IMR-90 (cell line): Measurements from ENCODE around the gene BLVRB. TPM values are rescaled to one million over a fixed set of nuclear protein-coding genes. Genes with fewer than 3 reads are reported as not detected.

Experiments used
- ATAC-seq: fragments of 200-7000 bp; cut with Tn5 transposase; 2 replicates; pipeline ENCODE4 v1.9.1; 2020; ENCODE audit warnings: low read depth, mild to moderate bottlenecking, moderate library complexity
- BruUV-seq: library from RNA; stranded (reverse); fragments of 400-500 nt; replicated peaks from 2 replicates; lab custom pipeline; 2021; lab: Mats Ljungman, UMichigan
- CTCF ChIA-PET: fragments of 300-600 bp; formaldehyde crosslinking; extraction: SDS; loops from one replicate; lab custom pipeline; 2021; ENCODE audit warnings: antibody characterized with exemption; lab: Yijun Ruan, JAX
- POLR2A ChIA-PET: fragments of 300-600 bp; sonication (Branson Sonifier 250); formaldehyde crosslinking; loops from one replicate; lab custom pipeline; 2022; ENCODE audit warnings: antibody characterized with exemption; ENCODE audit not compliant: unreplicated experiment; lab: Charles Lee
- DNase-seq: peaks from one replicate; pipeline ENCODE4 v3.0.0; 2013
- H2AFZ ChIP-seq: replicated peaks from 2 replicates; pipeline ENCODE3; 2013; ENCODE audit warnings: low read length, mild to moderate bottlenecking; ENCODE audit not compliant: poor library complexity
- H2AK5ac ChIP-seq: 2 replicates; pipeline ENCODE4 v1.6.1; 2013; ENCODE audit warnings: low read depth, low read length, inconsistent platforms
- H2AK9ac ChIP-seq: replicated peaks from 2 replicates; pipeline ENCODE3; 2013; ENCODE audit warnings: mild to moderate bottlenecking, low read depth, low read length, moderate library complexity; ENCODE audit not compliant: poor library complexity
- H2BK120ac ChIP-seq: 2 replicates; pipeline ENCODE4 v1.6.1; 2013; ENCODE audit warnings: low read depth, low read length, inconsistent platforms
- H2BK15ac ChIP-seq: 3 replicates; pipeline ENCODE4 v1.6.1; 2013; ENCODE audit warnings: low read depth, low read length, inconsistent platforms
- H2BK20ac ChIP-seq: 2 replicates; pipeline ENCODE4 v1.6.1; 2013; ENCODE audit warnings: low read depth, mild to moderate bottlenecking, inconsistent platforms, low read length, moderate library complexity
- H2BK5ac ChIP-seq: 2 replicates; pipeline ENCODE4 v1.6.1; 2013; ENCODE audit warnings: mild to moderate bottlenecking, low read depth, low read length, inconsistent platforms; ENCODE audit not compliant: poor library complexity, severe bottlenecking
- H3K14ac ChIP-seq: replicated peaks from 2 replicates; pipeline ENCODE4 v1.6.1; 2013; ENCODE audit warnings: low read depth, low read length, inconsistent platforms
- H3K18ac ChIP-seq: 2 replicates; pipeline ENCODE4 v1.6.1; 2013; ENCODE audit warnings: low read depth, low read length, control low read depth
- H3K23ac ChIP-seq: 2 replicates; pipeline ENCODE4 v1.6.1; 2013; ENCODE audit warnings: low read depth, low read length, inconsistent platforms
- H3K27ac ChIP-seq: 2 replicates; pipeline ENCODE4 v1.5.1; 2013; ENCODE audit warnings: mild to moderate bottlenecking, control low read depth, low read length; ENCODE audit not compliant: insufficient read depth
- H3K27me3 ChIP-seq: 2 replicates; pipeline ENCODE4 v1.6.1; 2013; ENCODE audit warnings: low read length; ENCODE audit not compliant: control insufficient read depth, insufficient read depth
- H3K36me3 ChIP-seq: 2 replicates; pipeline ENCODE4 v1.6.1; 2013; ENCODE audit warnings: low read length, mixed read lengths; ENCODE audit not compliant: control insufficient read depth, insufficient read depth
- H3K4ac ChIP-seq: 2 replicates; pipeline ENCODE4 v1.6.1; 2013; ENCODE audit warnings: low read depth, low read length, inconsistent platforms
- H3K4me1 ChIP-seq: 2 replicates; pipeline ENCODE4 v1.6.1; 2013; ENCODE audit warnings: low read length, mixed read lengths; ENCODE audit not compliant: control insufficient read depth, insufficient read depth
- H3K4me2 ChIP-seq: 2 replicates; pipeline ENCODE4 v1.6.1; 2013; ENCODE audit warnings: low read depth, mild to moderate bottlenecking, control low read depth, low read length, moderate library complexity
- H3K4me3 ChIP-seq: 2 replicates; pipeline ENCODE4 v1.5.1; 2013; ENCODE audit warnings: low read depth, mild to moderate bottlenecking, control low read depth, low read length, moderate library complexity; ENCODE audit not compliant: insufficient read depth
- H3K56ac ChIP-seq: 2 replicates; pipeline ENCODE4 v1.6.1; 2013; ENCODE audit warnings: low read length, inconsistent platforms; ENCODE audit not compliant: insufficient read depth; ENCODE audit errors: extremely low read depth
- H3K79me1 ChIP-seq, 2 experiments: 2 replicates each; pipeline ENCODE4 v1.6.1; 2013; ENCODE audit warnings: low read length in 2 of 2, inconsistent platforms in 1 of 2, low read depth in 1 of 2
- H3K9ac ChIP-seq: 2 replicates; pipeline ENCODE4 v1.6.1; 2013; ENCODE audit warnings: low read depth, low read length, control low read depth
- H3K9me1 ChIP-seq: 2 replicates; pipeline ENCODE4 v1.6.1; 2013; ENCODE audit warnings: low read length, inconsistent platforms; ENCODE audit not compliant: insufficient read depth
- H3K9me3 ChIP-seq: 2 replicates; pipeline ENCODE4 v1.6.1; 2013; ENCODE audit warnings: low read length; ENCODE audit not compliant: control insufficient read depth, insufficient read depth
- H4K20me1 ChIP-seq: 2 replicates; pipeline ENCODE4 v1.6.1; 2013; ENCODE audit warnings: low read length, inconsistent platforms; ENCODE audit not compliant: insufficient read depth
- H4K5ac ChIP-seq: 2 replicates; pipeline ENCODE4 v1.6.1; 2013; ENCODE audit warnings: mild to moderate bottlenecking, low read depth, low read length, control low read depth
- H4K8ac ChIP-seq, 2 experiments: 2 replicates each; pipeline ENCODE4 v1.6.1; 2013; ENCODE audit warnings: low read depth in 2 of 2, low read length in 2 of 2, control low read depth in 1 of 2, inconsistent platforms in 1 of 2
- H4K91ac ChIP-seq: 2 replicates; pipeline ENCODE4 v1.6.1; 2013; ENCODE audit warnings: low read depth, low read length, inconsistent platforms; ENCODE audit not compliant: insufficient read depth
- BHLHE40 ChIP-seq: fragments of 150-350 bp; IDR thresholded peaks from 2 replicates; pipeline ENCODE4 v1.6.1; 2016; ENCODE audit warnings: mild to moderate bottlenecking, low read depth, low read length
- CHD1 ChIP-seq: IDR thresholded peaks from 2 replicates; pipeline ENCODE4 v1.6.1; 2012; ENCODE audit warnings: low read depth, low read length, improper control_type of control experiment
- CTCF ChIP-seq: conservative IDR thresholded peaks from 2 replicates; pipeline ENCODE4 v1.5.1; 2012; ENCODE audit warnings: mild to moderate bottlenecking, low read depth, low read length, improper control_type of control experiment
- MAFK ChIP-seq: IDR thresholded peaks from 2 replicates; pipeline ENCODE4 v1.6.1; 2012; ENCODE audit warnings: low read depth, low read length, improper control_type of control experiment
- MAZ ChIP-seq: IDR thresholded peaks from 2 replicates; pipeline ENCODE4 v1.6.1; 2012; ENCODE audit warnings: low read depth, mild to moderate bottlenecking, low read length, improper control_type of control experiment, moderate library complexity, borderline replicate concordance
- RCOR1 ChIP-seq: IDR thresholded peaks from 2 replicates; pipeline ENCODE4 v1.6.1; 2012; ENCODE audit warnings: mild to moderate bottlenecking, low read length, improper control_type of control experiment; ENCODE audit not compliant: insufficient replicate concordance
- RFX5 ChIP-seq: IDR thresholded peaks from 2 replicates; pipeline ENCODE4 v1.8.0; 2012; ENCODE audit warnings: low read depth, mild to moderate bottlenecking, low read length, moderate library complexity
- SMC3 ChIP-seq: fragments of 150-350 bp; IDR thresholded peaks from 2 replicates; pipeline ENCODE4 v1.6.1; 2016; ENCODE audit warnings: low read depth, mild to moderate bottlenecking, antibody characterized with exemption, low read length, moderate library complexity
- USF2 ChIP-seq: fragments of 150-350 bp; IDR thresholded peaks from 2 replicates; pipeline ENCODE4 v1.6.1; 2017; ENCODE audit warnings: mild to moderate bottlenecking, antibody characterized with exemption, low read length, low read depth
- WGBS, 2 experiments: methylation state at CpG; one replicate each; pipeline versions ENCODE4 v1.1.5 to v1.1.7; 2013; ENCODE audit warnings: missing lambda C conversion rate in 2 of 2; ENCODE audit not compliant: insufficient read length in 1 of 2; ENCODE audit errors: extremely low coverage in 2 of 2; 5-methylcytosine and 5-hydroxymethylcytosine counted together
- dilution Hi-C: fragments of 300-500 bp; cut with HindIII; formaldehyde crosslinking; loops from one replicate; pipeline ENCODE4 v1.14.3; 2018; ENCODE audit warnings: low sequenced_read_pairs; ENCODE audit not compliant: unreplicated experiment
- in situ Hi-C: fragments of 300-500 bp; cut with MboI; formaldehyde crosslinking; loops from 3 replicates; pipeline ENCODE4 v1.14.3; 2019; ENCODE audit warnings: low sequenced_read_pairs, inconsistent platforms, mixed read lengths
- intact Hi-C: fragments of 100-400 bp; cut with micrococcal nuclease; formaldehyde crosslinking; loops from 2 replicates; pipeline ENCODE4 v1.10.0; 2022
- polyA plus RNA-seq, 3 experiments: library from polyadenylated mRNA; depleted of rRNA; stranded (reverse); fragments of >200 nt; gene quantifications; 2 replicates each; pipeline ENCODE4 v1.2.3, GENCODE V29; 2012; ENCODE audit warnings: low replicate concordance in 1 of 3
- total RNA-seq: library from RNA; depleted of rRNA; stranded (reverse); fragments of >200 nt; gene quantifications from 2 replicates; pipeline ENCODE4 v1.2.3, GENCODE V29; 2012

Gene BLVRB
- total and polyA plus RNA-seq, 2 of the 4 experiments (the other 2 are of a cell fraction) = 65.2 to 102 TPM

GRCh38 chr19:40413291-40413845 is 52.2 kb downstream of the BLVRB start, which contains the start of gene PRX:
Gene PRX (minus strand): TSS chr19:40413378. CDS start chr19:40407932, 5,446 bp downstream.
- H2BK20ac ChIP-seq = no peak within 1 kb of the TSS

More at GRCh38 chr19:40413291-40413845, 52.2 kb downstream of the BLVRB start, which contains the start of gene PRX:
- POLR2A ChIA-PET = no interaction called here
- H2AK9ac ChIP-seq = no peak within 1 kb of the TSS
- dilution Hi-C loops = no loop called here
- no peak within 1 kb of the TSS for H3K4ac ChIP-seq
- no peak within 1 kb of the TSS for H2BK15ac ChIP-seq
- no peaks in the 10 kb centered on the region for H3K27me3 ChIP-seq
- H2BK5ac ChIP-seq = no peak within 1 kb of the TSS
- H3K4me1 ChIP-seq = peaks cover 7% of the 10 kb centered on the region
- no peak within 1 kb of the TSS for H3K9ac ChIP-seq
- H3K4me2 ChIP-seq = no peak within 1 kb of the TSS
- no peak within 1 kb of the TSS for H3K18ac ChIP-seq
- H2AFZ ChIP-seq = peak within 1 kb of the TSS; percentile 6
- H3K36me3 ChIP-seq = no peaks in the 10 kb centered on the region
- in situ Hi-C loops = no loop called here
- BruUV-seq = no TSS peak
- no peaks in the 10 kb centered on the region for H3K9me3 ChIP-seq
- H2BK120ac ChIP-seq = no peak within 1 kb of the TSS
- no peak within 1 kb of the TSS for H3K14ac ChIP-seq
- H3K27ac ChIP-seq = no peak within 1 kb of the TSS
- CTCF ChIA-PET = interaction anchor here (1.2 kb wide), 1 partner anchor 7 kb away, joined by 4 read pairs; no protein-coding TSS in a partner anchor
- WGBS, 2 experiments = 50% methylated on average over 3 of the region's 18 CpGs; no CpG with 5 or more reads in 1 of the 2 experiments
- no peaks in the 10 kb centered on the region for H4K20me1 ChIP-seq
- no peak within 1 kb of the TSS for H3K23ac ChIP-seq
- H3K4me3 ChIP-seq = no peak within 1 kb of the TSS
- 0 out of 2 replicates have a peak within 1 kb of the TSS, but pooled peaks have one; percentile 6 for H2AK5ac ChIP-seq
- no peak within 1 kb of the TSS for H4K5ac ChIP-seq
- no peak for DNase-seq
- no peak within 1 kb of the TSS for H4K91ac ChIP-seq
- H3K9me1 ChIP-seq = peaks cover 9% of the 10 kb centered on the region
- no peak within 1 kb of the TSS for H3K56ac ChIP-seq
- intact Hi-C loops = no loop called here
- TF ChIP-seq RFX5 = no peak
- no peak for TF ChIP-seq RCOR1
- no peak for TF ChIP-seq BHLHE40
- TF ChIP-seq MAFK = no peak
- no peak for TF ChIP-seq MAZ
- TF ChIP-seq SMC3 = no peak
- TF ChIP-seq CHD1 = no peak
- no peak for TF ChIP-seq USF2
- TF ChIP-seq CTCF = no peak
- no peaks in the 10 kb centered on the region for H3K79me1 ChIP-seq
- no peak for ATAC-seq
- H4K8ac ChIP-seq = no peak within 1 kb of the TSS
